Neural progenitor cell (in vitro differentiated cells): ENCODE measurements around the gene ITGAD.

Experiments used
- CTCF ChIP-seq: fragments of 200-600 bp; sonication (generic); IDR thresholded peaks from 2 replicates; pipeline ENCODE4 v1.5.1; 2017; ENCODE audit warnings: antibody characterized with exemption, mild to moderate bottlenecking
- EZH2 ChIP-seq: fragments of 200-600 bp; sonication (generic); IDR thresholded peaks from 2 replicates; pipeline ENCODE4 v1.6.1; 2017; ENCODE audit warnings: antibody characterized with exemption, mild to moderate bottlenecking, moderate library complexity
- EZH2phosphoT487 ChIP-seq: fragments of 200-600 bp; sonication (generic); IDR thresholded peaks from 2 replicates; pipeline ENCODE4 v1.6.1; 2017; ENCODE audit warnings: antibody characterized with exemption

- TF ChIP-seq CTCF (no peak), EZH2phosphoT487 (no peak), EZH2 (no peak)
These were observed 37.4 kb downstream of the ITGAD start for GRCh38 chr16:31430380-31431052.
